ENCODE results near the gene GIT1. TPM values are rescaled to one million over a fixed set of nuclear protein-coding genes. Genes with fewer than 3 reads are reported as not detected.

GIT1 gene
- total and polyA plus RNA-seq, 2 of the 13 experiments (the other 11 are each of a cell fraction or from before 2014, with no cell fraction given), result 14.2 to 30.8 TPM

GRCh38 chr17:29590411-29591145 is 1.1 kb upstream of the GIT1 start (continued):
- TF ChIP-seq KMT2A (CRISPR knock-in tag; IDR thresholded peaks at IDR 0.05) (no peak), ZSCAN31 (CRISPR knock-in tag; IDR thresholded peaks at IDR 0.05; ENCODE audit: low read depth) (no peak), ARNT (IDR thresholded peaks at IDR 0.05) (no peak), KLF13 (CRISPR knock-in tag; IDR thresholded peaks at IDR 0.05) (no peak), ZNF3 (CRISPR knock-in tag; IDR thresholded peaks at IDR 0.05) (no peak; the same call in 1 of the 2 replicates), KDM6A (CRISPR knock-in tag; IDR thresholded peaks at IDR 0.05; ENCODE audit: low read depth) (no peak), ZNF382 (CRISPR knock-in tag; IDR thresholded peaks at IDR 0.05; ENCODE audit: borderline replicate concordance) (no peak), MAFK (conservative IDR thresholded peaks at IDR 0.05 in 1 of 2, IDR thresholded peaks at IDR 0.05 in 1 of 2; ENCODE audit: low read length in 2 of 2) (no peak), PHB2 (IDR thresholded peaks at IDR 0.05; ENCODE audit: partially characterized antibody) (no peak), ZNF530 (CRISPR knock-in tag; IDR thresholded peaks at IDR 0.05; ENCODE audit: low read depth) (no peak), ZNF253 (CRISPR knock-in tag; IDR thresholded peaks at IDR 0.05; ENCODE audit: borderline replicate concordance) (no peak), CEBPZ (IDR thresholded peaks at IDR 0.05; ENCODE audit: low read length) (no peak), IKZF4 (CRISPR knock-in tag; IDR thresholded peaks at IDR 0.05; ENCODE audit: borderline replicate concordance, low read depth, not compliant biosample characterization) (no peak), ZNF331 (CRISPR knock-in tag; IDR thresholded peaks at IDR 0.05) (no peak), ZNF558 (CRISPR knock-in tag; IDR thresholded peaks at IDR 0.05; ENCODE audit: borderline replicate concordance) (no peak), ZNF12 (CRISPR knock-in tag; IDR thresholded peaks at IDR 0.05) (no peak), PHF8 (CRISPR knock-in tag; IDR thresholded peaks at IDR 0.05) (no peak), NBN (conservative IDR thresholded peaks at IDR 0.05) (no peak), MXI1 (IDR thresholded peaks at IDR 0.05; ENCODE audit: borderline replicate concordance, low read depth, low read length) (no peak), PATZ1 (CRISPR knock-in tag; IDR thresholded peaks at IDR 0.05) (peak; percentile 68), CAMTA2 (CRISPR knock-in tag; IDR thresholded peaks at IDR 0.05; ENCODE audit: borderline replicate concordance) (no peak), JUNB (CRISPR knock-in tag; IDR thresholded peaks at IDR 0.05; ENCODE audit: borderline replicate concordance) (no peak), ZNF24 (IDR thresholded peaks at IDR 0.05) (no peak), TCF7L2 (IDR thresholded peaks at IDR 0.05; ENCODE audit: low read depth, low read length) (no peak), MIXL1 (CRISPR knock-in tag; IDR thresholded peaks at IDR 0.05) (no peak), ZNF362 (CRISPR knock-in tag; IDR thresholded peaks at IDR 0.05; ENCODE audit: borderline replicate concordance) (no peak)
